Left lung (tissue), 10 donors: ENCODE data around the gene COASY. TPM values are rescaled to one million over a fixed set of nuclear protein-coding genes. Genes with fewer than 3 reads are reported as not detected.

Source experiments
- ATAC-seq: fragments of 200-7000 bp; cut with Tn5 transposase; one replicate; pipeline ENCODE4 v1.9.1; 2020; ENCODE audit warnings: moderate library complexity
- DNase-seq, 4 donors: peaks; one replicate each; pipeline ENCODE4 v3.0.0-alpha.2; 2013 to 2020
- H3K27ac ChIP-seq, 2 donors: fragments of 200-600 bp; sonication (generic) in 1 of 2; one replicate each; pipeline versions ENCODE4 v1.5.0 to v1.8.0; 2020 to 2021
- H3K27me3 ChIP-seq, 2 donors: fragments of 200-600 bp; sonication (generic) in 1 of 2; one replicate each; pipeline versions ENCODE4 v1.5.0 to v1.8.0; 2020 to 2021
- H3K36me3 ChIP-seq, 2 donors: fragments of 200-600 bp; sonication (generic) in 1 of 2; one replicate each; pipeline versions ENCODE4 v1.5.0 to v1.8.0; 2020 to 2021
- H3K4me1 ChIP-seq, 2 donors: fragments of 200-600 bp; one replicate each; pipeline ENCODE4 v1.8.0; 2021
- H3K4me3 ChIP-seq, 2 donors: fragments of 200-600 bp; sonication (generic) in 1 of 2; one replicate each; pipeline versions ENCODE4 v1.5.0 to v1.8.0; 2020 to 2021; ENCODE audit warnings: mild to moderate bottlenecking in 1 of 2
- H3K9me3 ChIP-seq, 2 donors: fragments of 200-600 bp; sonication (generic) in 1 of 2; one replicate each; pipeline versions ENCODE4 v1.5.0 to v1.8.0; 2020 to 2021
- CTCF ChIP-seq, 2 donors: fragments of 200-600 bp; sonication (generic) in 1 of 2; IDR thresholded peaks; one replicate each; pipeline versions ENCODE4 v1.5.0 to v1.8.0; 2021; ENCODE audit warnings: antibody characterized with exemption in 2 of 2
- intact Hi-C, 2 donors: fragments of 100-400 bp; cut with DNase I; formaldehyde crosslinking; loops; one replicate each; pipeline versions ENCODE4 v1.11.2 to v1.14.2; 2022
- microRNA-seq, 2 donors: library from miRNA; unstranded; fragments of <30 nt; microRNA quantifications; one replicate each; pipeline ENCODE4, GENCODE V29; 2019
- polyA plus RNA-seq, 6 donors: library from polyadenylated mRNA; unstranded; fragments of 120-200 nt; gene quantifications; one replicate each; pipeline ENCODE4 v1.2.1, GENCODE V29; 2013; ENCODE audit not compliant: insufficient read length in 6 of 6
- total RNA-seq, 2 donors: library from RNA; stranded (reverse); fragmentation: NEBNext Ultra II Directional; extraction: Animal tissue kit (Norgen Biotek cat#: 25700); gene quantifications; one replicate each; pipeline ENCODE4 v1.2.1, GENCODE V29; 2021
- donor health status: DM: no; HTN: yes; CAD: no.
- donor health status: DM: no; HTN: no; CAD: no.

The COASY gene
- total and polyA plus RNA-seq, 8 donors = 41.1 to 116 (median 43.7) TPM

DNA sequence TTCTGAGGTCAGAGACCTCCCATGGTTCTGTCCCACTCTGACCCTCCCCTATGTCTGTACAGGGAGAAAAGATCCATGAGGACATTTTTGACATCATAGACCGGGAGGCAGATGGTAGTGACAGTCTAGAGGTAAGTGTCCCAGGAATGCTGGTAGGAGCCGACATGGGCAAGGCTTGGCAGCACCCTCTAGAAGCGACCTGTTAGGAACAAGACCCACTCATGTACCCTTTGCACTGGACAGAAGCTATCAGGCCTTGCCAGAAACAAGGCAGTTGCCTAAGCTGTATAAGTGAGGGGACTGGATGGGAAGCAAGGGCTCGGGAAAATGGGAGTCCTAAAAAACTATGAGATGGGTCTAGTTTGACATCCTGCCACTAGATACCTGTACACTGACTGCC is 50.1 kb downstream of the COASY start:
- Histone ChIP-seq H3K27ac (no peak overlapping the region), H3K4me1 (peaks cover 12 to 29% of the 10 kb centered on the region in 2 donors), H3K4me3 (no peak overlapping the region), H3K36me3 (peaks cover 0 to 47% of the 10 kb centered on the region in 2 donors), H3K9me3 (no peaks in the 10 kb centered on the region), H3K27me3 (no peaks in the 10 kb centered on the region)
- ATAC-seq (no peak), DNase-seq (no peak)
- intact Hi-C loops = no loop called here
- TF ChIP-seq CTCF (IDR thresholded peaks at IDR 0.05) = no peak

DNA sequence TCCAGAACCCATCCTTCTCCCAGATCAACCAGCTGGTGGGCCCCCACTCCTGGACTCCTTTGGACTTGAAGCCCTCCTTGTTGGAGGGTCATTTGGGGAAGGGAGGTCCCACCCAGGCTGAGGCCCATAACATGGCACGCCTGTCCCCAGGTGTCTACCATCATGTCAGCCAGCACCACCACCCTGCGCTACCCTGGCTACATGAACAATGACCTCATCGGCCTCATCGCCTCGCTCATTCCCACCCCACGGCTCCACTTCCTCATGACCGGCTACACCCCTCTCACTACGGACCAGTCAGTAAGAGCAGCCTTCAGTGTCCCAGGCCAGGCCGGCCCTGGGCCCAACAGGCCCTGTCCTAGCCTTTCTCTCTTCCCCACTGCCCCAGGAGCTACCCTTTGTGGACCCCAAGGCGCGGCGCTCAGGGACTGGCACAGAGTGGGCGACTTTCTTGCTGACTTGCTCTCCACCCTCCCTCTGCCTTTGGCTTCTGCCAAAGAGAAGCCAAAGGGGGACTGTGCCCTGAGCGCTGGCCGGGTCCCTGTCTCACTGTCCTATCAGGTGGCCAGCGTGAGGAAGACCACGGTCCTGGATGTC is 51.8 kb downstream of the COASY start:
- H3K4me3 ChIP-seq = no peak overlapping the region
- intact Hi-C loops = no loop called here
- no peak for DNase-seq
- no peaks in the 10 kb centered on the region for H3K27me3 ChIP-seq
- H3K36me3 ChIP-seq = peaks cover 0 to 47% of the 10 kb centered on the region in 2 donors
- peaks cover 0 to 13% of the 10 kb centered on the region in 2 donors for H3K4me1 ChIP-seq
- no peak for TF ChIP-seq CTCF (IDR thresholded peaks at IDR 0.05)
- H3K9me3 ChIP-seq = no peaks in the 10 kb centered on the region
- H3K27ac ChIP-seq = no peak overlapping the region
- ATAC-seq = no peak

Small RNA genes within 50 kb of the gene (microRNA-seq; reads per million reads assigned to microRNA genes)
- 9.2 to 9.4 reads per million in 2 donors for gene MIR5010

Other genes with a start within 250 kb of the COASY start
- gene STAT3, start 173.7 kb upstream of the COASY start, total RNA-seq = 100 to 1,000 TPM; 229 to 271 TPM
- 10 to 100 TPM; 75.0 to 95.4 (median 78.5) TPM for gene STAT3, start 173.7 kb upstream of the COASY start, polyA plus RNA-seq
- gene CAVIN1, start 138.9 kb upstream of the COASY start, total RNA-seq = 100 to 1,000 TPM; 285 to 320 TPM
- 100 to 1,000 TPM; 163 to 224 (median 191) TPM for gene CAVIN1, start 138.9 kb upstream of the COASY start, polyA plus RNA-seq
- 100 to 1,000 TPM in 1 of 2 donors, 10 to 100 TPM in 1; 95.9 to 103 TPM for gene ATP6V0A1, start 103.3 kb upstream of the COASY start, total RNA-seq
- gene ATP6V0A1, start 103.3 kb upstream of the COASY start, polyA plus RNA-seq = 10 to 100 TPM; 46.1 to 59.7 (median 56.1) TPM
- gene NAGLU, start 25.9 kb upstream of the COASY start, total RNA-seq = 10 to 100 TPM; 41.5 to 56.2 TPM
- gene NAGLU, start 25.9 kb upstream of the COASY start, polyA plus RNA-seq = 10 to 100 TPM; 10.3 to 19.2 (median 12.8) TPM
- 1 to 10 TPM; 1.2 to 1.7 TPM for gene HSD17B1, start 9.2 kb upstream of the COASY start, total RNA-seq
- gene HSD17B1, start 9.2 kb upstream of the COASY start, polyA plus RNA-seq = 1 to 10 TPM; 3.6 to 5.8 (median 4.6) TPM
- gene MLX, start 5.0 kb downstream of the COASY start, total RNA-seq = 10 to 100 TPM; 56.3 to 73.7 TPM
- 10 to 100 TPM; 34.4 to 46.3 (median 40.5) TPM for gene MLX, start 5.0 kb downstream of the COASY start, polyA plus RNA-seq
- 1 to 10 TPM; 6.5 to 7.7 TPM for gene PSMC3IP, start 15.6 kb downstream of the COASY start, total RNA-seq
- 10 to 100 TPM; 15.9 to 21.4 (median 19.3) TPM for gene PSMC3IP, start 15.6 kb downstream of the COASY start, polyA plus RNA-seq
- 10 to 100 TPM; 59.9 to 75.5 TPM for gene RETREG3, start 47.2 kb downstream of the COASY start, total RNA-seq
- gene RETREG3, start 47.2 kb downstream of the COASY start, polyA plus RNA-seq = 10 to 100 TPM; 50.6 to 67.2 (median 59.9) TPM
- gene TUBG1, start 47.5 kb downstream of the COASY start, total RNA-seq = 10 to 100 TPM; 42.6 to 63.2 TPM
- gene TUBG1, start 47.5 kb downstream of the COASY start, polyA plus RNA-seq = 10 to 100 TPM; 31.5 to 42.4 (median 37.2) TPM
- gene TUBG2, start 97.1 kb downstream of the COASY start, total RNA-seq = 10 to 100 TPM; 13.1 to 19.5 TPM
- gene TUBG2, start 97.1 kb downstream of the COASY start, polyA plus RNA-seq = 10 to 100 TPM; 25.3 to 40.2 (median 32.5) TPM
- gene PLEKHH3, start 114.8 kb downstream of the COASY start, total RNA-seq = 10 to 100 TPM; 22.5 to 34.2 TPM
- 10 to 100 TPM; 28.2 to 55.5 (median 36.3) TPM for gene PLEKHH3, start 114.8 kb downstream of the COASY start, polyA plus RNA-seq
- 1 to 10 TPM in 1 of 2 donors, under 1 TPM in 1; 0.55 to 1.2 TPM for gene CCR10, start 119.7 kb downstream of the COASY start, total RNA-seq
- 1 to 10 TPM; 1.1 to 2.0 (median 1.6) TPM for gene CCR10, start 119.7 kb downstream of the COASY start, polyA plus RNA-seq
- 10 to 100 TPM; 11.7 to 15.1 TPM for gene CNTNAP1, start 120.4 kb downstream of the COASY start, total RNA-seq
- 10 to 100 TPM in 3 of 6 donors, 1 to 10 TPM in 3; 7.3 to 15.6 (median 10.3) TPM for gene CNTNAP1, start 120.4 kb downstream of the COASY start, polyA plus RNA-seq
- gene EZH1, start 182.9 kb downstream of the COASY start, total RNA-seq = 10 to 100 TPM; 31.5 to 43.2 TPM
- 10 to 100 TPM; 32.4 to 45.9 (median 36.8) TPM for gene EZH1, start 182.9 kb downstream of the COASY start, polyA plus RNA-seq
- gene RAMP2, start 199.1 kb downstream of the COASY start, total RNA-seq = 10 to 100 TPM; 76.1 to 95.4 TPM
- gene RAMP2, start 199.1 kb downstream of the COASY start, polyA plus RNA-seq = 100 to 1,000 TPM; 153 to 213 (median 182) TPM
- 10 to 100 TPM; 54.8 to 55.3 TPM for gene VPS25, start 211.3 kb downstream of the COASY start, total RNA-seq
- gene VPS25, start 211.3 kb downstream of the COASY start, polyA plus RNA-seq = 10 to 100 TPM; 62.1 to 72.7 (median 69.0) TPM
- gene WNK4, start 218.5 kb downstream of the COASY start, total RNA-seq = under 1 TPM in 1 of 2 donors, not detected in 1; 0.21 TPM
- 1 to 10 TPM in 5 of 6 donors, under 1 TPM in 1; 0.60 to 2.5 (median 1.9) TPM for gene WNK4, start 218.5 kb downstream of the COASY start, polyA plus RNA-seq
- 10 to 100 TPM; 59.1 to 83.1 TPM for gene COA3, start 236.6 kb downstream of the COASY start, total RNA-seq
- gene COA3, start 236.6 kb downstream of the COASY start, polyA plus RNA-seq = 10 to 100 TPM; 87.2 to 96.2 (median 91.4) TPM
- gene CNTD1, start 236.7 kb downstream of the COASY start, total RNA-seq = 1 to 10 TPM in 1 of 2 donors, not detected in 1; 1.5 TPM
- gene CNTD1, start 236.7 kb downstream of the COASY start, polyA plus RNA-seq = 1 to 10 TPM; 1.8 to 3.4 (median 2.6) TPM